Measurements from ENCODE around the gene FLNC.

FLNC gene

DNA sequence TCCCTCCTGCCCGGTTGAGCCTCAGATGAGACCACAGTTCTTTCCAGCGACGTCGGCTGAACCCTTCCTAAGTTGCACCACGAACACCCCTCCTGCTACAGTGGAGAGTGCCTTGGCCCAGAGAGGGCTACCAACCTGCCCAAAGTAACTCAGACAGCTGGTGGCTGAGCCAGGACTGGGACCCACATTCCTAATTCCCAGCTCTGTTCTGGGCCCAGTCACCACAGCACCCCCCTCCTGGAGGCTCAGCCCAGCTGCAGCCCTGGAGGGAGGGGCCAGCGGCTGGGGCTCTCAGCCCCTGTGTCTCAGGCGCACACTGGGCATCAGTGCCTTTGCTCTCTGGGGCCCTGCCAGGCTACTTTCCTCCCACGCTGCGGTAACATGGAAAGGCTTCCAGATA is 43.0 kb downstream of the FLNC start:
- H3K4me1 ChIP-seq (ENCODE audit: control insufficient read depth, low read length) = peaks cover 38% of the 10 kb centered on the region
- peaks cover 6% of the 10 kb centered on the region for H3K27me3 ChIP-seq (ENCODE audit: control insufficient read depth, low read length)
- H3K9me2 ChIP-seq (replicated peaks; ENCODE audit: control insufficient read depth, low read length) = no peaks in the 10 kb centered on the region
- no peak overlapping the region for H3K4me3 ChIP-seq (ENCODE audit: low read length)
- peaks cover 9% of the 10 kb centered on the region for H3F3A ChIP-seq (ENCODE audit: control insufficient read depth, insufficient read depth)
- H3K4me2 ChIP-seq (ENCODE audit: low read length) = no peak overlapping the region
- H4K20me1 ChIP-seq (ENCODE audit: control insufficient read depth, insufficient read depth, low read depth, low read length) = 0 out of 2 replicates have a peak, but pooled peaks cover 5% of the 10 kb centered on the region
- H3K9me3 ChIP-seq (ENCODE audit: control insufficient read depth, insufficient read depth, low read length) = no peaks in the 10 kb centered on the region
- no peaks in the 10 kb centered on the region for H3K79me2 ChIP-seq (ENCODE audit: control insufficient read depth, low read length)
- H3K36me3 ChIP-seq (ENCODE audit: control insufficient read depth, low read length) = no peaks in the 10 kb centered on the region
- no peak overlapping the region for H3K27ac ChIP-seq (ENCODE audit: low read depth, low read length)
- no peak for TF ChIP-seq EZH2phosphoT487 (IDR thresholded peaks at IDR 0.05; ENCODE audit: borderline replicate concordance, low read length)
- TF ChIP-seq, protein P1, sequence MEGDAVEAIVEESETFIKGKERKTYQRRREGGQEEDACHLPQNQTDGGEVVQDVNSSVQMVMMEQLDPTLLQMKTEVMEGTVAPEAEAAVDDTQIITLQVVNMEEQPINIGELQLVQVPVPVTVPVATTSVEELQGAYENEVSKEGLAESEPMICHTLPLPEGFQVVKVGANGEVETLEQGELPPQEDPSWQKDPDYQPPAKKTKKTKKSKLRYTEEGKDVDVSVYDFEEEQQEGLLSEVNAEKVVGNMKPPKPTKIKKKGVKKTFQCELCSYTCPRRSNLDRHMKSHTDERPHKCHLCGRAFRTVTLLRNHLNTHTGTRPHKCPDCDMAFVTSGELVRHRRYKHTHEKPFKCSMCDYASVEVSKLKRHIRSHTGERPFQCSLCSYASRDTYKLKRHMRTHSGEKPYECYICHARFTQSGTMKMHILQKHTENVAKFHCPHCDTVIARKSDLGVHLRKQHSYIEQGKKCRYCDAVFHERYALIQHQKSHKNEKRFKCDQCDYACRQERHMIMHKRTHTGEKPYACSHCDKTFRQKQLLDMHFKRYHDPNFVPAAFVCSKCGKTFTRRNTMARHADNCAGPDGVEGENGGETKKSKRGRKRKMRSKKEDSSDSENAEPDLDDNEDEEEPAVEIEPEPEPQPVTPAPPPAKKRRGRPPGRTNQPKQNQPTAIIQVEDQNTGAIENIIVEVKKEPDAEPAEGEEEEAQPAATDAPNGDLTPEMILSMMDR (IDR thresholded peaks at IDR 0.05; ENCODE audit: low read depth, low read length, poor library complexity, severe bottlenecking) = no peak

GRCh38 chr7:128874140-128875031 is 44.2 kb downstream of the FLNC start:
- no peak for TF ChIP-seq EZH2phosphoT487 (IDR thresholded peaks at IDR 0.05; ENCODE audit: borderline replicate concordance, low read length)
- TF ChIP-seq, protein P1 (IDR thresholded peaks at IDR 0.05; ENCODE audit: low read depth, low read length, poor library complexity, severe bottlenecking) = no peak
- Histone ChIP-seq H3K4me3 (ENCODE audit: low read length) (no peak overlapping the region), H3K36me3 (ENCODE audit: control insufficient read depth, low read length) (no peaks in the 10 kb centered on the region), H3K9me2 (replicated peaks; ENCODE audit: control insufficient read depth, low read length) (no peaks in the 10 kb centered on the region), H3K79me2 (ENCODE audit: control insufficient read depth, low read length) (no peaks in the 10 kb centered on the region), H4K20me1 (ENCODE audit: control insufficient read depth, insufficient read depth, low read depth, low read length) (0 out of 2 replicates have a peak, but pooled peaks cover 5% of the 10 kb centered on the region), H3K4me1 (ENCODE audit: control insufficient read depth, low read length) (peaks cover 28% of the 10 kb centered on the region), H3K27me3 (ENCODE audit: control insufficient read depth, low read length) (no peaks in the 10 kb centered on the region), H3K9me3 (ENCODE audit: control insufficient read depth, insufficient read depth, low read length) (no peaks in the 10 kb centered on the region), H3K4me2 (ENCODE audit: low read length) (no peak overlapping the region), H3K27ac (ENCODE audit: low read depth, low read length) (no peak overlapping the region), H3F3A (ENCODE audit: control insufficient read depth, insufficient read depth) (peaks cover 9% of the 10 kb centered on the region)

GRCh38 chr7:128875523-128875948 is 45.3 kb downstream of the FLNC start:
- Histone ChIP-seq H3K4me3 (ENCODE audit: low read length) (no peak overlapping the region), H3K27ac (ENCODE audit: low read depth, low read length) (no peak overlapping the region), H3K4me2 (ENCODE audit: low read length) (no peak overlapping the region), H3K4me1 (ENCODE audit: control insufficient read depth, low read length) (peaks cover 16% of the 10 kb centered on the region), H3F3A (ENCODE audit: control insufficient read depth, insufficient read depth) (peaks cover 9% of the 10 kb centered on the region), H3K79me2 (ENCODE audit: control insufficient read depth, low read length) (no peaks in the 10 kb centered on the region), H3K9me2 (replicated peaks; ENCODE audit: control insufficient read depth, low read length) (no peaks in the 10 kb centered on the region), H3K27me3 (ENCODE audit: control insufficient read depth, low read length) (no peaks in the 10 kb centered on the region), H4K20me1 (ENCODE audit: control insufficient read depth, insufficient read depth, low read depth, low read length) (0 out of 2 replicates have a peak, but pooled peaks cover 5% of the 10 kb centered on the region), H3K36me3 (ENCODE audit: control insufficient read depth, low read length) (no peaks in the 10 kb centered on the region), H3K9me3 (ENCODE audit: control insufficient read depth, insufficient read depth, low read length) (no peaks in the 10 kb centered on the region)
- no peak for TF ChIP-seq EZH2phosphoT487 (IDR thresholded peaks at IDR 0.05; ENCODE audit: borderline replicate concordance, low read length)
- TF ChIP-seq, protein P1 (IDR thresholded peaks at IDR 0.05; ENCODE audit: low read depth, low read length, poor library complexity, severe bottlenecking) = no peak

Data from DOHH2 (cell line).